HEK293 (cell line): Measurements from ENCODE around the gene AMBRA1.

ENCODE experiments used
- CTCF ChIP-seq: fragments of 450-650 bp; formaldehyde crosslinking; IDR thresholded peaks from 2 replicates; pipeline ENCODE4 v1.5.1; 2016; ENCODE audit warnings: missing biosample characterization, missing genetic modification characterization
- IKZF3 ChIP-seq: fragments of 450-650 bp; IDR thresholded peaks from 2 replicates; pipeline ENCODE4 v1.5.0; 2018; ENCODE audit warnings: missing biosample characterization, mild to moderate bottlenecking, missing genetic modification characterization, moderate library complexity
- SP2 ChIP-seq: fragments of 450-650 bp; formaldehyde crosslinking; IDR thresholded peaks from 2 replicates; pipeline ENCODE4 v1.5.1; 2016; ENCODE audit warnings: missing biosample characterization, missing genetic modification characterization
- ZNF292 ChIP-seq: fragments of 450-650 bp; formaldehyde crosslinking; IDR thresholded peaks from 2 replicates; pipeline ENCODE4 v1.5.1; 2016; ENCODE audit warnings: low read depth, missing biosample characterization, missing genetic modification characterization, borderline replicate concordance
- ZNF350 ChIP-seq: fragments of 450-650 bp; formaldehyde crosslinking; IDR thresholded peaks from 2 replicates; pipeline ENCODE4 v1.5.0; 2017; ENCODE audit warnings: missing biosample characterization, mild to moderate bottlenecking, missing genetic modification characterization
- ZNF785 ChIP-seq: fragments of 450-650 bp; formaldehyde crosslinking; IDR thresholded peaks from 2 replicates; pipeline ENCODE4 v1.5.1; 2016; ENCODE audit warnings: missing biosample characterization, missing genetic modification characterization
- TF ChIP-seq, protein P1 (sequence below): fragments of 450-650 bp; formaldehyde crosslinking; IDR thresholded peaks from 2 replicates; pipeline ENCODE4 v1.5.1; 2016; ENCODE audit warnings: missing biosample characterization, missing genetic modification characterization
- TF ChIP-seq, protein P2 (sequence below): fragments of 450-650 bp; formaldehyde crosslinking; IDR thresholded peaks from 2 replicates; pipeline ENCODE4 v1.5.1; 2016; ENCODE audit warnings: missing biosample characterization, missing genetic modification characterization, borderline replicate concordance

DNA sequence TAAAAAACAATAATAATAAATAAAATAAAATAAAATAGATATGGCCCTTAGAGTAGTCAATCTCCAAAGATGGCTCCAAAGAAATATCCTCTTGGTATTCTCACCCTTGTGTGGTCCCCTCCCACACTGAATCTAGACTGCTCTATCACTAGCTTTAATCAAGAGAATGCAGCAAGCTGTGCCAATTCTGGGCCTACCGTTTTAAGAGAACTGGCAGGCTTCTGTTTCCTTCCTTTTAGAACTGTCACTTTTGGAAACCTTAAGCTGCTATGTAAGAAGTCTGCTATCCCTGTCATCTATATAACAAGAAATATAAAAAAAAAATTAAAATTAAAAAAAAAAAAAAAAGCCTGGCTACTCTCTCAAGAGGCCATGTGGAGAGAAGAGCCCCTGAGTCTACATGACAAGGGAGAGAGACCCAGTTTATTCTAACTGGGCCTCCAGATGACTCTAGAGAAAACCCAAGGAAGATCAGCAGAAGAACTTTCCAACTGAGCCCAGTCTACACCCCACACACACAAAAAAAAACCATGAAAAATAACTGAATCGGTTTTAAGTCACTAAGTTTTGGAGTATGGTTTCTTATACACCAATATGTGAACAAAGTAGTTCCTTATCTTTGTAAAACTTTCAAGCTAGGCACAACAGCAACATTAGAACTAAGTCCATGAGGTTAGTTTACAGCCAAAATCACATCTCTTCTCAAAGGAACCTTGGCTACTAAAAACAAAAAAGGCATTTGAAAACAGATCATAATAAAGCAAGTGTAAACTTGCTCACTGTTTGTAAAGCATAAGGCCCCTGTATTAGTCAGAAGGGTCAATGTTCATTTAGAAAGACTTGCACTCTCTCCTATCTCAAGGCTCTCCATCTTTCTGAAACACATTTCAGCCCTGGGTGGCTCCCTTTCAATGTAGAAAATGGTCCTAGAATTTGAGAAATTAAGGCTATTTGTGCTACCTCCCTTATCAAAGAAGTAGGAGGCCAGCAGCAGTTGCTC lies 67.3 kb downstream of the AMBRA1 start:
- no peak for TF ChIP-seq CTCF (tag by site-specific recombination)
- no peak for TF ChIP-seq ZNF292 (tag by site-specific recombination)
- TF ChIP-seq, protein P1, sequence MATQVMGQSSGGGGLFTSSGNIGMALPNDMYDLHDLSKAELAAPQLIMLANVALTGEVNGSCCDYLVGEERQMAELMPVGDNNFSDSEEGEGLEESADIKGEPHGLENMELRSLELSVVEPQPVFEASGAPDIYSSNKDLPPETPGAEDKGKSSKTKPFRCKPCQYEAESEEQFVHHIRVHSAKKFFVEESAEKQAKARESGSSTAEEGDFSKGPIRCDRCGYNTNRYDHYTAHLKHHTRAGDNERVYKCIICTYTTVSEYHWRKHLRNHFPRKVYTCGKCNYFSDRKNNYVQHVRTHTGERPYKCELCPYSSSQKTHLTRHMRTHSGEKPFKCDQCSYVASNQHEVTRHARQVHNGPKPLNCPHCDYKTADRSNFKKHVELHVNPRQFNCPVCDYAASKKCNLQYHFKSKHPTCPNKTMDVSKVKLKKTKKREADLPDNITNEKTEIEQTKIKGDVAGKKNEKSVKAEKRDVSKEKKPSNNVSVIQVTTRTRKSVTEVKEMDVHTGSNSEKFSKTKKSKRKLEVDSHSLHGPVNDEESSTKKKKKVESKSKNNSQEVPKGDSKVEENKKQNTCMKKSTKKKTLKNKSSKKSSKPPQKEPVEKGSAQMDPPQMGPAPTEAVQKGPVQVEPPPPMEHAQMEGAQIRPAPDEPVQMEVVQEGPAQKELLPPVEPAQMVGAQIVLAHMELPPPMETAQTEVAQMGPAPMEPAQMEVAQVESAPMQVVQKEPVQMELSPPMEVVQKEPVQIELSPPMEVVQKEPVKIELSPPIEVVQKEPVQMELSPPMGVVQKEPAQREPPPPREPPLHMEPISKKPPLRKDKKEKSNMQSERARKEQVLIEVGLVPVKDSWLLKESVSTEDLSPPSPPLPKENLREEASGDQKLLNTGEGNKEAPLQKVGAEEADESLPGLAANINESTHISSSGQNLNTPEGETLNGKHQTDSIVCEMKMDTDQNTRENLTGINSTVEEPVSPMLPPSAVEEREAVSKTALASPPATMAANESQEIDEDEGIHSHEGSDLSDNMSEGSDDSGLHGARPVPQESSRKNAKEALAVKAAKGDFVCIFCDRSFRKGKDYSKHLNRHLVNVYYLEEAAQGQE (tag by site-specific recombination) = no peak
- no peak for TF ChIP-seq IKZF3 (tag by site-specific recombination)
- TF ChIP-seq, protein P2, sequence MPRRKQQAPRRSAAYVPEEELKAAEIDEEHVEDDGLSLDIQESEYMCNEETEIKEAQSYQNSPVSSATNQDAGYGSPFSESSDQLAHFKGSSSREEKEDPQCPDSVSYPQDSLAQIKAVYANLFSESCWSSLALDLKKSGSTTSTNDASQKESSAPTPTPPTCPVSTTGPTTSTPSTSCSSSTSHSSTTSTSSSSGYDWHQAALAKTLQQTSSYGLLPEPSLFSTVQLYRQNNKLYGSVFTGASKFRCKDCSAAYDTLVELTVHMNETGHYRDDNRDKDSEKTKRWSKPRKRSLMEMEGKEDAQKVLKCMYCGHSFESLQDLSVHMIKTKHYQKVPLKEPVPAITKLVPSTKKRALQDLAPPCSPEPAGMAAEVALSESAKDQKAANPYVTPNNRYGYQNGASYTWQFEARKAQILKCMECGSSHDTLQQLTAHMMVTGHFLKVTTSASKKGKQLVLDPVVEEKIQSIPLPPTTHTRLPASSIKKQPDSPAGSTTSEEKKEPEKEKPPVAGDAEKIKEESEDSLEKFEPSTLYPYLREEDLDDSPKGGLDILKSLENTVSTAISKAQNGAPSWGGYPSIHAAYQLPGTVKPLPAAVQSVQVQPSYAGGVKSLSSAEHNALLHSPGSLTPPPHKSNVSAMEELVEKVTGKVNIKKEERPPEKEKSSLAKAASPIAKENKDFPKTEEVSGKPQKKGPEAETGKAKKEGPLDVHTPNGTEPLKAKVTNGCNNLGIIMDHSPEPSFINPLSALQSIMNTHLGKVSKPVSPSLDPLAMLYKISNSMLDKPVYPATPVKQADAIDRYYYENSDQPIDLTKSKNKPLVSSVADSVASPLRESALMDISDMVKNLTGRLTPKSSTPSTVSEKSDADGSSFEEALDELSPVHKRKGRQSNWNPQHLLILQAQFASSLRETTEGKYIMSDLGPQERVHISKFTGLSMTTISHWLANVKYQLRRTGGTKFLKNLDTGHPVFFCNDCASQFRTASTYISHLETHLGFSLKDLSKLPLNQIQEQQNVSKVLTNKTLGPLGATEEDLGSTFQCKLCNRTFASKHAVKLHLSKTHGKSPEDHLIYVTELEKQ (tag by site-specific recombination) = no peak
- no peak for TF ChIP-seq ZNF785 (tag by site-specific recombination)
- no peak for TF ChIP-seq SP2 (tag by site-specific recombination)
- no peak for TF ChIP-seq ZNF350 (tag by site-specific recombination)
